T-cell (primary cell): ENCODE results near the gene USP20. TPM values are rescaled to one million over a fixed set of nuclear protein-coding genes. Genes with fewer than 3 reads are reported as not detected.

ENCODE experiments used
- ATAC-seq, 4 experiments: fragments of 200-7000 bp in 3 of 4; fragments of 150-1000 bp in 1 of 4; cut with Tn5 transposase; replicated peaks in 1 of 4; 1 replicate in 3 of 4; 2 replicates in 1 of 4; pipeline ENCODE4 v1.10.0; 2021; ENCODE audit warnings: moderate library complexity in 3 of 4, mild to moderate bottlenecking in 2 of 4, moderate number of reproducible peaks in 1 of 4
- CTCF ChIA-PET, 2 donors: fragments of 300-600 bp; sonication (Branson Sonifier 250); formaldehyde crosslinking; loops; one replicate each; lab custom pipeline; 2022; ENCODE audit warnings: antibody characterized with exemption in 2 of 2; lab: Charles Lee
- POLR2A ChIA-PET, 2 donors: fragments of 300-600 bp; sonication (Branson Sonifier 250); formaldehyde crosslinking; loops; one replicate each; lab custom pipeline; 2022; ENCODE audit warnings: antibody characterized with exemption in 2 of 2; lab: Charles Lee
- DNase-seq, 35 experiments: peaks; one replicate each; pipeline versions ENCODE4 v3.0.0 to v3.0.0-alpha.2; 2013 to 2023
- H3K27ac ChIP-seq: one replicate; pipeline ENCODE4 v1.5.1; 2013; ENCODE audit warnings: low read length
- H3K27me3 ChIP-seq, 2 experiments: replicated peaks in 1 of 2; 1 replicate in 1 of 2; 2 replicates in 1 of 2; pipeline versions ENCODE4 v1.6.1 to v1.7.0; 2013; ENCODE audit warnings: low read length in 1 of 2, mixed read lengths in 1 of 2; ENCODE audit not compliant: control insufficient read depth in 2 of 2, insufficient read depth in 2 of 2; ENCODE audit errors: extremely low read depth in 1 of 2
- H3K36me3 ChIP-seq, 2 donors: 1 replicate in 1 of 2; 2 replicates in 1 of 2; pipeline versions ENCODE4 v1.6.1 to v1.7.0; 2013; ENCODE audit warnings: low read length in 1 of 2; ENCODE audit not compliant: control insufficient read depth in 2 of 2, insufficient read depth in 1 of 2; ENCODE audit errors: extremely low read depth in 1 of 2
- H3K4me1 ChIP-seq, 2 experiments: 1 replicate in 1 of 2; 2 replicates in 1 of 2; pipeline versions ENCODE4 v1.6.1 to v1.7.0; 2013; ENCODE audit warnings: low read length in 2 of 2, mixed read lengths in 1 of 2; ENCODE audit not compliant: insufficient read depth in 2 of 2, control insufficient read depth in 1 of 2; ENCODE audit errors: extremely low read depth in 1 of 2
- H3K4me3 ChIP-seq, 2 donors: 1 replicate in 1 of 2; 2 replicates in 1 of 2; pipeline versions ENCODE4 v1.5.1 to v1.7.0; 2013; ENCODE audit warnings: mild to moderate bottlenecking in 2 of 2, low read length in 1 of 2, moderate library complexity in 1 of 2; ENCODE audit not compliant: control insufficient read depth in 1 of 2; ENCODE audit errors: extremely low read depth in 1 of 2
- H3K9me3 ChIP-seq: 2 replicates; pipeline ENCODE4 v1.7.0; 2013
- H3K27ac Mint-ChIP-seq, 2 donors: one replicate each; pipeline ENCODE4 v1.8.0; 2020 to 2021; ENCODE audit warnings: mild to moderate bottlenecking in 2 of 2, mixed read lengths in 2 of 2
- H3K27me3 Mint-ChIP-seq, 2 donors: one replicate each; pipeline ENCODE4 v1.8.0; 2021 to 2022; ENCODE audit warnings: mixed read lengths in 2 of 2
- H3K36me3 Mint-ChIP-seq: one replicate; pipeline ENCODE4 v1.8.0; 2021; ENCODE audit warnings: mixed read lengths
- H3K4me1 Mint-ChIP-seq, 3 donors: one replicate each; pipeline ENCODE4 v1.8.0; 2020 to 2022; ENCODE audit warnings: mixed read lengths in 3 of 3, mild to moderate bottlenecking in 1 of 3
- H3K4me3 Mint-ChIP-seq, 3 donors: one replicate each; pipeline ENCODE4 v1.8.0; 2020 to 2022; ENCODE audit warnings: mild to moderate bottlenecking in 3 of 3, mixed read lengths in 3 of 3, moderate library complexity in 3 of 3
- H3K9me3 Mint-ChIP-seq, 3 donors: one replicate each; pipeline ENCODE4 v1.8.0; 2020 to 2022; ENCODE audit warnings: mixed read lengths in 3 of 3
- WGBS: methylation state at CpG from one replicate; pipeline ENCODE4 v1.1.5; 2013; ENCODE audit warnings: missing lambda C conversion rate; ENCODE audit not compliant: insufficient coverage; 5-methylcytosine and 5-hydroxymethylcytosine counted together
- total RNA-seq, 35 experiments: library from RNA in 6 of 35; stranded (reverse) in 6 of 35; fragments of 120-200 nt in 1 of 35; gene quantifications; one replicate each; pipeline versions ENCODE4 v1.2.1 to v1.2.4 and lab custom pipeline; 2013 to 2026

The USP20 gene
- total RNA-seq, 5 donors from 2014 or later (not counting 1 experiment from before 2014, with no cell fraction given) = 105 to 140 (median 125) TPM

DNA sequence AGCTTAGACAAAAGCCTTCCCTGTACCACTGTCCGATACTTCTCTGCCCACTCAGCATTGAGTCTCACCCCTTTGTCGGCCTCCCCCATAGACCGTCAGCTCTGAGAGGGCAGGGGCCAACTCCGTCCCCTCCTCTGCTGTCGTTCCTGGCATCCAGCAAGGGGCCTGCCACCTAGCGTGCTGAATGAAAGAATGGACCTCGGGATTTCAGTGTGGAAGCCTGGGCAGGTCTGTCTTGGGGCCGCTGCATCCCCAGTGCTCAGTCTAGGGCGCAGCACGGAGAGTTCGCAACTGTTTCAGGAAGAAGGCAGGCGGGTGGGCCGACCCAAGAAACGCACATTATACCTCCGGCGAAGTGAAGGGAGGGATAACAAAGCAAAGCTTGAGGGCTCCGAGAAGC lies 33.8 kb upstream of the USP20 start:
- peaks cover 19 to 24% (median 21%) of the 10 kb centered on the region in 3 donors for H3K4me1 Mint-ChIP-seq
- DNase-seq = no peak
- POLR2A ChIA-PET = no interaction called here
- H3K4me3 Mint-ChIP-seq = peak overlapping the region; percentile 64 to 91 (median 85)
- H3K27ac Mint-ChIP-seq = peak overlapping the region; percentile 36 to 52
- CTCF ChIA-PET = no interaction called here
- H3K27me3 Mint-ChIP-seq = no peaks in the 10 kb centered on the region
- ATAC-seq = no peak
- Histone ChIP-seq H3K9me3 (no peaks in the 10 kb centered on the region), H3K27me3 (no peaks in the 10 kb centered on the region), H3K27ac (no peak overlapping the region), H3K4me3 (no peak overlapping the region), H3K4me1 (peaks cover 6 to 23% of the 10 kb centered on the region in 2 experiments), H3K36me3 (peaks cover 0 to 9% of the 10 kb centered on the region in 2 donors)
- H3K9me3 Mint-ChIP-seq = no peaks in the 10 kb centered on the region
- WGBS = 97% methylated on average over 16 of the region's 17 CpGs
- peaks cover 7% of the 10 kb centered on the region for H3K36me3 Mint-ChIP-seq

- Histone ChIP-seq H3K4me3 (peak within 1 kb of the TSS; percentile 56 to 78), H3K27ac (peak within 1 kb of the TSS; percentile 57), H3K36me3 (peaks cover 0 to 21% of the 10 kb centered on the region in 2 donors), H3K27me3 (no peaks in the 10 kb centered on the region), H3K9me3 (no peaks in the 10 kb centered on the region), H3K4me1 (peaks cover 6 to 23% of the 10 kb centered on the region in 2 experiments)
- ChIA-PET POLR2A (interaction anchor here in 1 of 2 donors (0.5 kb wide), 1 partner anchor 174 kb away, joined by 4 read pairs; no protein-coding TSS in a partner anchor), CTCF (interaction anchor here (0.7 kb wide), 3 partner anchors 20 to 383 kb away, joined by 3 read pairs; no protein-coding TSS in a partner anchor)
- peaks cover 25 to 30% (median 28%) of the 10 kb centered on the region in 3 donors for H3K4me1 Mint-ChIP-seq
- H3K9me3 Mint-ChIP-seq = no peaks in the 10 kb centered on the region
- WGBS = under 1% methylated on average over 89 of the region's 93 CpGs
- no peaks in the 10 kb centered on the region for H3K27me3 Mint-ChIP-seq
- H3K27ac Mint-ChIP-seq = peak within 1 kb of the TSS; percentile 94 to 96
- DNase-seq = peak; percentile 82 to 98 (median 91)
- peak within 1 kb of the TSS; percentile 85 to 91 (median 91) for H3K4me3 Mint-ChIP-seq
- H3K36me3 Mint-ChIP-seq = peaks cover 12% of the 10 kb centered on the region
- ATAC-seq = peak; percentile 93 to 95 (median 95)
These were observed 32.2 kb upstream of the USP20 start, which contains the start of gene TOR1B for GRCh38 chr9:129802833-129803675. Gene TOR1B, plus strand, starts transcription at chr9:129803184. Its CDS starts 29 bp downstream, at chr9:129803213.

DNA sequence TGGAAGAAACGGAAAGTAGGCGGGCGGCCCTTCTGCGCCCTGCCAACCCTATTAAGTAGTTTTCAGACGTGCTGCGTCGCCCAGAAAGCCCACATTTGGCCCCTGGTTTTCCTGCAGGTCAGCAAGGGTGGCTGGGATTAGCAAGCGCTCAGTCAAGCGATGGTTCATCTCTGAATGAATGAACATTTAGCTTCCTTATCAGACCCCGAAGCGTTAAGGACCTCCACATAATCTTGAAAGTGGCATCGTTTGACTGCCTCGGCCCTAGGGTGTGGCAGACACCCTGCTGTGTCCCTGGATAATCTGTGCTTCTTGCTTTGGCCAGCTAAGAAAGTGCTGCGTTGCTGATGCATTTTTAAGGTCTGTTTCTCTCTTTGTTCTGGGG lies 31.6 kb upstream of the USP20 start:
- H3K4me3 Mint-ChIP-seq = peak overlapping the region; percentile 85 to 91 (median 91)
- H3K4me1 Mint-ChIP-seq = peaks cover 25 to 30% (median 28%) of the 10 kb centered on the region in 3 donors
- H3K4me3 ChIP-seq = peak overlapping the region; percentile 56 to 75
- DNase-seq = no peak
- H3K4me1 ChIP-seq = peaks cover 6 to 23% of the 10 kb centered on the region in 2 experiments
- POLR2A ChIA-PET = no interaction called here
- H3K27me3 Mint-ChIP-seq = no peaks in the 10 kb centered on the region
- H3K27ac ChIP-seq = peak overlapping the region; percentile 18
- H3K9me3 Mint-ChIP-seq = no peaks in the 10 kb centered on the region
- H3K27ac Mint-ChIP-seq = peak overlapping the region; percentile 55 to 80
- peaks cover 14% of the 10 kb centered on the region for H3K36me3 Mint-ChIP-seq
- H3K9me3 ChIP-seq = no peaks in the 10 kb centered on the region
- ATAC-seq = no peak
- CTCF ChIA-PET = interaction anchor here in 1 of 2 donors (0.6 to 0.7 kb wide), 2 partner anchors 10 to 19 kb away, joined by 3 read pairs; no protein-coding TSS in a partner anchor
- 2% methylated on average over 14 of the region's 14 CpGs for WGBS
- H3K27me3 ChIP-seq = no peaks in the 10 kb centered on the region
- peaks cover 0 to 21% of the 10 kb centered on the region in 2 donors for H3K36me3 ChIP-seq

GRCh38 chr9:129806061-129806460 lies 29.2 kb upstream of the USP20 start:
- peaks cover 0 to 44% of the 10 kb centered on the region in 2 donors for H3K36me3 ChIP-seq
- Mint-ChIP-seq H3K4me3 (peak overlapping the region in 2 of 3 donors; percentile 31 to 35), H3K4me1 (peaks cover 25 to 37% (median 34%) of the 10 kb centered on the region in 3 donors), H3K27me3 (no peaks in the 10 kb centered on the region), H3K36me3 (peaks cover 28% of the 10 kb centered on the region), H3K9me3 (no peaks in the 10 kb centered on the region), H3K27ac (peak overlapping the region; percentile 47 to 66)
- ATAC-seq (no peak), DNase-seq (no peak)
- H3K27me3 ChIP-seq = no peaks in the 10 kb centered on the region
- peaks cover 6 to 23% of the 10 kb centered on the region in 2 experiments for H3K4me1 ChIP-seq
- ChIA-PET POLR2A (no interaction called here), CTCF (interaction anchor here (0.6 to 0.7 kb wide), 2 partner anchors 690 to 805 kb away, joined by 3 to 5 read pairs; no protein-coding TSS in a partner anchor)
- WGBS = 89% methylated on average over 1 of the region's 4 CpGs
- no peak overlapping the region for H3K27ac ChIP-seq
- H3K4me3 ChIP-seq = no peak overlapping the region
- H3K9me3 ChIP-seq = no peaks in the 10 kb centered on the region

- H3K27me3 Mint-ChIP-seq = no peaks in the 10 kb centered on the region
- peaks cover 25 to 34% (median 33%) of the 10 kb centered on the region in 3 donors for H3K4me1 Mint-ChIP-seq
- Histone ChIP-seq H3K27me3 (no peaks in the 10 kb centered on the region), H3K36me3 (peaks cover 0 to 70% of the 10 kb centered on the region in 2 donors), H3K4me3 (no peak overlapping the region), H3K4me1 (peaks cover 0 to 15% of the 10 kb centered on the region in 2 experiments), H3K27ac (no peak overlapping the region), H3K9me3 (no peaks in the 10 kb centered on the region)
- H3K36me3 Mint-ChIP-seq = peaks cover 35% of the 10 kb centered on the region
- H3K4me3 Mint-ChIP-seq = no peak overlapping the region
- POLR2A ChIA-PET = no interaction called here
- DNase-seq (no peak), ATAC-seq (no peak)
- no peaks in the 10 kb centered on the region for H3K9me3 Mint-ChIP-seq
- WGBS = 81% methylated on average over 8 of the region's 11 CpGs
- CTCF ChIA-PET = interaction anchor here in 1 of 2 donors (0.6 kb wide), 1 partner anchor 9 kb away, joined by 6 read pairs; no protein-coding TSS in a partner anchor
- no peak overlapping the region for H3K27ac Mint-ChIP-seq
These were observed 25.9 kb upstream of the USP20 start for GRCh38 chr9:129809346-129809745.

DNA sequence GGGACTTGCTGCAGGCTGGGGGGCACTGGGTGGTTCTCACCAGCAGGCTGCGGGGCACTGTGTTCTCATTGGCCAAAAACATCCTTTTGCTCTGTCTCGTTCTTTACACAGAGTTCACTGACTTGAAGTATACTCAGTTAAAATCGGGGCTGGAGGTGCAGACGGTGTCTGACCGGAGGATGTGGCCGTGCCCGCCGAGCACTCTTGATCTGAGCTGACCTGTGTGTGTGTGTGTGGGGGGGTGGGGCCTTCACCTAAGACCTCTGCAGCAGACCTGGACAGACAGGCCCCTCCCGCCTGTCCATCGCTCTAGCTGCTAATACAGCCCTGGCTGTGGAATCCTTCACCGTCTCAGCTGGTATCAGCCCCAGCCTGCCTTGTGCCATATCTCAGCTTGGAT lies 25.1 kb upstream of the USP20 start:
- H3K4me1 ChIP-seq = peaks cover 0 to 11% of the 10 kb centered on the region in 2 experiments
- ChIA-PET POLR2A (no interaction called here), CTCF (interaction anchor here in 1 of 2 donors (0.5 kb wide), 1 partner anchor 433 kb away, joined by 10 read pairs; no protein-coding TSS in a partner anchor)
- H3K27ac Mint-ChIP-seq = no peak overlapping the region
- no peak overlapping the region for H3K4me3 Mint-ChIP-seq
- DNase-seq = no peak
- H3K4me1 Mint-ChIP-seq = peaks cover 23 to 32% (median 32%) of the 10 kb centered on the region in 3 donors
- no peak overlapping the region for H3K27ac ChIP-seq
- no peaks in the 10 kb centered on the region for H3K27me3 Mint-ChIP-seq
- 87% methylated on average over 6 of the region's 11 CpGs for WGBS
- peaks cover 7 to 77% of the 10 kb centered on the region in 2 donors for H3K36me3 ChIP-seq
- ATAC-seq = no peak
- H3K36me3 Mint-ChIP-seq = peaks cover 40% of the 10 kb centered on the region
- H3K4me3 ChIP-seq = no peak overlapping the region
- H3K9me3 ChIP-seq = no peaks in the 10 kb centered on the region
- H3K9me3 Mint-ChIP-seq = no peaks in the 10 kb centered on the region
- no peaks in the 10 kb centered on the region for H3K27me3 ChIP-seq
